Omental fat pad (tissue), 4 donors: ENCODE measurements around the gene PLAC1. TPM values are rescaled to one million over a fixed set of nuclear protein-coding genes. Genes with fewer than 3 reads are reported as not detected.
A peak's percentile ranks its signal among the peaks of the same experiment; 100 is the strongest.

Source experiments
- ATAC-seq: fragments of 150-250 bp; one replicate; pipeline ENCODE4 v1.9.1; 2016; ENCODE audit warnings: mild to moderate bottlenecking, moderate library complexity; ENCODE audit not compliant: low FRiP score
- DNase-seq: peaks from one replicate; pipeline ENCODE4 v3.0.0-alpha.2; 2019; ENCODE audit warnings: low spot score
- CTCF ChIP-seq, 3 donors: fragments of 450-650 bp; IDR thresholded peaks; one replicate each; pipeline ENCODE4 v1.5.1; 2016 to 2017; ENCODE audit warnings: antibody characterized with exemption in 3 of 3, mild to moderate bottlenecking in 3 of 3, moderate library complexity in 2 of 3
- total RNA-seq, 4 donors: library from RNA; depleted of rRNA; stranded (reverse); fragments of >200 nt; gene quantifications; one replicate each; pipeline ENCODE4 v1.1.0, GENCODE V29; 2016

PLAC1 gene
- total RNA-seq, 4 donors from 2014 or later: not detected

- DNase-seq: no peak
- ATAC-seq: no peak
- no peak for TF ChIP-seq CTCF (IDR thresholded peaks at IDR 0.05)
Observed at GRCh38 chrX:134543288-134543687, 115.0 kb downstream of the PLAC1 start.

- TF ChIP-seq CTCF (IDR thresholded peaks at IDR 0.05): no peak
- DNase-seq (no peak), ATAC-seq (peak; percentile 44)
Observed at GRCh38 chrX:134542485-134542884, 115.8 kb downstream of the PLAC1 start.

DNA sequence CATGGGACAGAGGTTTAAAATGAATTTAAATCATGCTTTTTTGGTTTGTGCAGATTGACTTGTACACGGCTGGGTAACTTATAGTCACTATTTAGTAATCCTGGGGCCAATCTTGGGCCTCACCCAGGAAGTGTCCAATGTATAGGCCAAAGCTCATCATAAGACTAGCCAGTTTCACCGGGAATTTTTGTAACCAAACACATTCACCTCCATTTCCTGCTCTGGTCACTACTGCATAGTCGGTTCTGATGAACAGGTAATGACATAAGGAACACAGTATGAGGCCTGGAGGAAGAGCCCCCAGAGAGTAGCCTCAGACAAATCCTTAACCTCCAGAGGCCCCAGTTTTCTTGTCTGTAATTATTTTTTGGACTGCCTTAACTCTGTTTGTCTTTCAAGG is 116.4 kb downstream of the PLAC1 start:
- ATAC-seq (no peak), DNase-seq (no peak)
- TF ChIP-seq CTCF (IDR thresholded peaks at IDR 0.05): no peak

DNA sequence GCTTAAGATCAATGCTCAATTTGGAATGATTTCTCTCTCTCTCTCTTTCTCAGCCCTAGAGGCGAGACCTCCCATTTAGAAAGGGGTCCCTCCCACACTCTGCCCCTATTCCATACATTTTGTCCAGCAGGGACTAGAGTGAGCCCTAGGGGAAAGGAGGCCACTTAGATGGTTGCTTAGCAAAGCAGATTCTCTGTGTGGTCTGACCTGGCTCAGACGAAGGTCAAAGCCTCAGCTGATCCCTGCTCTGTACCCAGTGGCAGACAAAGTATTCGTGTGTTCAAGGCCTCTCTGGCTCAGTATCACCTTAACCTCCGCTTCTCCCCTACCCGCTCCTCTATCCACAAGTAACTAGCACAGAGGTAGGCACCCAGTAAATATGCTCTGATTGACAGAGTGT is 120.0 kb downstream of the PLAC1 start:
- no peak for ATAC-seq
- TF ChIP-seq CTCF (IDR thresholded peaks at IDR 0.05): no peak
- DNase-seq: no peak

DNA sequence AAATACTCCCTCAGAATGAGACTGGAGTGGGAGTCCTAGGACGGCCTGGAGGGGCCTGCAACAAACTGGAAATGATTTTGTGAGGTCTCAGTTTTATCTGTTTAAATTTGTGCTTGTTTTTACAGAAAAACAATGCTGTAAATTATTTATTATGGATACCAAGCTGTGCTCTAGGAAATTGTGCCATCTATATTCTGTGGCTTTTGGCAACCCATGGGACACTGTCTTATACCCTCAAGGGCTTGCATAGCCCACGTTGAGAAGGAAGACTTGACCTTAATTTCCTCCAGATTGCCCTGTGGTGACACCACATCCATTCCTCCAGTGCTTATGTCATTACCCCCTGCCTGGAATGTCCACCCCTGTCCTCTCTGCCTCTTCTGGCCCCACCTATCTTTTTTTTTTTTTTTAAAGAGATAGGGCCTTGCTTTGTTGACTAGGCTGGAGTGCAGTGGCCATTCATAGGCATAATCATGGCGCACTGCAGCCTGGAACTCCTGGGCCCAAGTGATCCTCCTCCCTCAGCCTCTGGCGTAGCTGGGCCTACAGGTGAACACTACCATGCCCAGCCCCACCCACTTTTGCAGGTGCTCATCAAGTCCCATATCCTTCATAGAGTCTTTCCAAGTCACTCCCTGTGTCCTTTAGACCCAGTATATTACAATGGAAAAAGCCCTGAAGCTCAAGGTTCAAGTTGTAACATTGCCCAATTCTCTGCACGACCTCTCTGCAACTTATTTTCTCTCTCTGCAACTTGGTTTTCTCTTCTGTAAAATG is 120.9 kb downstream of the PLAC1 start:
- ATAC-seq: no peak
- no peak for TF ChIP-seq CTCF (IDR thresholded peaks at IDR 0.05)
- DNase-seq: no peak

- ATAC-seq (no peak), DNase-seq (no peak)
- TF ChIP-seq CTCF (IDR thresholded peaks at IDR 0.05): no peak
Observed at GRCh38 chrX:134533952-134534351, 124.3 kb downstream of the PLAC1 start.

DNA sequence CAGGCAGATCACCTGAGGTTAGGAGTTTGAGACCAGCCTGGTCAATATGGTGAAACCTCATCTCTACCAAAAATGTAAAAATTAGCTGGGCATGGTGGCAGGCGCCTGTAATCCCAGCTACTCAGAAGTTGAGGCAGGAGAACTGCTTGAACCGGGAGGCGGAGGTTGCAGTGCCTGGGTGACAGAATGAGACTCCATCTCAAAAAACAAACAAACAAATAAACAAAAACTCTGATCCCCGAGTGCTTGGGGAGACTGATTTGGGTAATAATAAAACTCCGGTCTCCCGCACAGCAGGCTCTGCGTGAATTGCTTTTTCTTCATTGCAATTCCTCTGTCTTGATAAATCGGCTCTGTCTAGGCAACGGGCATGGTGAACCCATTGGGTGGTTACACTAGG is 124.9 kb downstream of the PLAC1 start:
- DNase-seq: no peak
- no peak for ATAC-seq
- TF ChIP-seq CTCF (IDR thresholded peaks at IDR 0.05): no peak
